Activated naive CD8-positive, alpha-beta T cell (primary cell): ENCODE data around the gene NPAS1.

Source experiments
- H3K27ac Mint-ChIP-seq: one replicate; pipeline ENCODE4 v1.8.0; 2021; ENCODE audit warnings: mixed read lengths
- H3K27me3 Mint-ChIP-seq: one replicate; pipeline ENCODE4 v1.8.0; 2021; ENCODE audit warnings: mixed read lengths
- H3K36me3 Mint-ChIP-seq: one replicate; pipeline ENCODE4 v1.8.0; 2021; ENCODE audit warnings: mixed read lengths
- H3K4me1 Mint-ChIP-seq: one replicate; pipeline ENCODE4 v1.8.0; 2021; ENCODE audit warnings: low read depth, mixed read lengths
- H3K4me3 Mint-ChIP-seq: one replicate; pipeline ENCODE4 v1.8.0; 2021; ENCODE audit warnings: mild to moderate bottlenecking, mixed read lengths
- H3K9me3 Mint-ChIP-seq: one replicate; pipeline ENCODE4 v1.8.0; 2021; ENCODE audit warnings: low read depth, mixed read lengths

The NPAS1 gene

GRCh38 chr19:47022140-47022536 lies 2.5 kb downstream of the NPAS1 start:
- peaks cover 21% of the 10 kb centered on the region for H3K27me3 Mint-ChIP-seq
- no peak overlapping the region for H3K27ac Mint-ChIP-seq

GRCh38 chr19:47022541-47023447 lies 3.2 kb downstream of the NPAS1 start:
- H3K27ac Mint-ChIP-seq: no peak overlapping the region
- peaks cover 15% of the 10 kb centered on the region for H3K4me1 Mint-ChIP-seq
- H3K9me3 Mint-ChIP-seq: no peaks in the 10 kb centered on the region
- no peak overlapping the region for H3K4me3 Mint-ChIP-seq
- H3K27me3 Mint-ChIP-seq: peaks cover 24% of the 10 kb centered on the region
- H3K36me3 Mint-ChIP-seq: no peaks in the 10 kb centered on the region

More at GRCh38 chr19:47022140-47022536, 2.5 kb downstream of the NPAS1 start:
- Mint-ChIP-seq H3K4me3 (no peak overlapping the region), H3K4me1 (peaks cover 15% of the 10 kb centered on the region), H3K9me3 (no peaks in the 10 kb centered on the region), H3K36me3 (no peaks in the 10 kb centered on the region)

- no peak overlapping the region for H3K4me3 Mint-ChIP-seq
- H3K27ac Mint-ChIP-seq: no peak overlapping the region
- no peaks in the 10 kb centered on the region for H3K36me3 Mint-ChIP-seq
- H3K9me3 Mint-ChIP-seq: no peaks in the 10 kb centered on the region
- peaks cover 23% of the 10 kb centered on the region for H3K27me3 Mint-ChIP-seq
- H3K4me1 Mint-ChIP-seq: peaks cover 15% of the 10 kb centered on the region
Measured at GRCh38 chr19:47023448-47023794, 3.8 kb downstream of the NPAS1 start.

- H3K36me3 Mint-ChIP-seq: no peaks in the 10 kb centered on the region
- H3K27me3 Mint-ChIP-seq: peaks cover 20% of the 10 kb centered on the region
- H3K4me3 Mint-ChIP-seq: no peak overlapping the region
- H3K27ac Mint-ChIP-seq: no peak overlapping the region
- H3K9me3 Mint-ChIP-seq: no peaks in the 10 kb centered on the region
- H3K4me1 Mint-ChIP-seq: peaks cover 13% of the 10 kb centered on the region
Measured at GRCh38 chr19:47024502-47024901, 4.9 kb downstream of the NPAS1 start.

GRCh38 chr19:47026156-47026555 lies 6.5 kb downstream of the NPAS1 start:
- no peaks in the 10 kb centered on the region for H3K9me3 Mint-ChIP-seq
- H3K27ac Mint-ChIP-seq: no peak overlapping the region
- no peaks in the 10 kb centered on the region for H3K36me3 Mint-ChIP-seq
- H3K4me3 Mint-ChIP-seq: no peak overlapping the region
- H3K27me3 Mint-ChIP-seq: peaks cover 24% of the 10 kb centered on the region
- H3K4me1 Mint-ChIP-seq: peaks cover 8% of the 10 kb centered on the region

GRCh38 chr19:47026889-47027288 lies 7.3 kb downstream of the NPAS1 start:
- no peak overlapping the region for H3K27ac Mint-ChIP-seq
- H3K9me3 Mint-ChIP-seq: no peaks in the 10 kb centered on the region
- no peak overlapping the region for H3K4me3 Mint-ChIP-seq
- peaks cover 22% of the 10 kb centered on the region for H3K27me3 Mint-ChIP-seq
- H3K4me1 Mint-ChIP-seq: peaks cover 6% of the 10 kb centered on the region
- H3K36me3 Mint-ChIP-seq: no peaks in the 10 kb centered on the region

GRCh38 chr19:47027586-47028088 lies 8.0 kb downstream of the NPAS1 start:
- no peak overlapping the region for H3K27ac Mint-ChIP-seq
- H3K36me3 Mint-ChIP-seq: no peaks in the 10 kb centered on the region
- peaks cover 7% of the 10 kb centered on the region for H3K4me1 Mint-ChIP-seq
- no peak overlapping the region for H3K4me3 Mint-ChIP-seq
- H3K27me3 Mint-ChIP-seq: peaks cover 22% of the 10 kb centered on the region
- no peaks in the 10 kb centered on the region for H3K9me3 Mint-ChIP-seq

- Mint-ChIP-seq H3K27ac (no peak overlapping the region), H3K36me3 (no peaks in the 10 kb centered on the region), H3K9me3 (no peaks in the 10 kb centered on the region), H3K4me3 (no peak overlapping the region), H3K27me3 (peaks cover 20% of the 10 kb centered on the region), H3K4me1 (peaks cover 4% of the 10 kb centered on the region)
Measured at GRCh38 chr19:47028195-47028601, 8.6 kb downstream of the NPAS1 start.

GRCh38 chr19:47032171-47032811 lies 12.7 kb downstream of the NPAS1 start:
- Mint-ChIP-seq H3K36me3 (no peaks in the 10 kb centered on the region), H3K27ac (no peak overlapping the region), H3K4me1 (peaks cover 21% of the 10 kb centered on the region), H3K27me3 (peaks cover 8% of the 10 kb centered on the region), H3K4me3 (no peak overlapping the region), H3K9me3 (no peaks in the 10 kb centered on the region)

- H3K9me3 Mint-ChIP-seq: no peaks in the 10 kb centered on the region
- peaks cover 3% of the 10 kb centered on the region for H3K27me3 Mint-ChIP-seq
- H3K36me3 Mint-ChIP-seq: no peaks in the 10 kb centered on the region
- H3K4me1 Mint-ChIP-seq: peaks cover 22% of the 10 kb centered on the region
- peak overlapping the region; percentile 90 for H3K4me3 Mint-ChIP-seq
- H3K27ac Mint-ChIP-seq: peak overlapping the region; percentile 92
Measured at GRCh38 chr19:47035127-47036096, 15.8 kb downstream of the NPAS1 start.

GRCh38 chr19:47036097-47036651 lies 16.5 kb downstream of the NPAS1 start:
- no peaks in the 10 kb centered on the region for H3K27me3 Mint-ChIP-seq

GRCh38 chr19:47037766-47038165 lies 18.1 kb downstream of the NPAS1 start:
- Mint-ChIP-seq H3K27me3 (no peaks in the 10 kb centered on the region), H3K27ac (no peak overlapping the region), H3K36me3 (no peaks in the 10 kb centered on the region), H3K4me1 (peaks cover 21% of the 10 kb centered on the region), H3K4me3 (peak overlapping the region; percentile 14), H3K9me3 (no peaks in the 10 kb centered on the region)

More at GRCh38 chr19:47036097-47036651, 16.5 kb downstream of the NPAS1 start:
- Mint-ChIP-seq H3K9me3 (no peaks in the 10 kb centered on the region), H3K4me1 (peaks cover 22% of the 10 kb centered on the region), H3K36me3 (no peaks in the 10 kb centered on the region), H3K4me3 (peak overlapping the region; percentile 90), H3K27ac (peak overlapping the region; percentile 92)

- Mint-ChIP-seq H3K36me3 (no peaks in the 10 kb centered on the region), H3K4me3 (no peak overlapping the region), H3K4me1 (peaks cover 19% of the 10 kb centered on the region), H3K27me3 (no peaks in the 10 kb centered on the region), H3K27ac (peak overlapping the region; percentile 41), H3K9me3 (no peaks in the 10 kb centered on the region)
Measured at GRCh38 chr19:47039239-47039874, 19.7 kb downstream of the NPAS1 start.

GRCh38 chr19:47040869-47041268 lies 21.2 kb downstream of the NPAS1 start:
- Mint-ChIP-seq H3K27ac (no peak overlapping the region), H3K27me3 (no peaks in the 10 kb centered on the region), H3K4me1 (peaks cover 8% of the 10 kb centered on the region), H3K9me3 (no peaks in the 10 kb centered on the region), H3K4me3 (no peak overlapping the region), H3K36me3 (no peaks in the 10 kb centered on the region)
